Measurements from ENCODE around the gene OLFML2A. TPM values are rescaled to one million over a fixed set of nuclear protein-coding genes. Genes with fewer than 3 reads are reported as not detected.

OLFML2A gene
- total and polyA plus RNA-seq, 2 donors (not counting 1 experiment from before 2014, with no cell fraction given): 2.7 to 33.7 TPM

GRCh38 chr9:124779368-124780059 lies 2.6 kb downstream of the OLFML2A start:
- Histone ChIP-seq H3K4me3 (replicated peaks in 1 of 4; ENCODE audit: control extremely low read depth in 1 of 4, insufficient read depth in 1 of 4, low read depth in 3 of 4, low read length in 4 of 4) (no peak overlapping the region), H4K20me1 (ENCODE audit: control insufficient read depth, extremely low read depth, insufficient read depth, low read length) (no peaks in the 10 kb centered on the region), H3K9me3 (ENCODE audit: control insufficient read depth, insufficient read depth, low read depth, low read length) (no peaks in the 10 kb centered on the region), H3K36me3 (ENCODE audit: control insufficient read depth, insufficient read depth, low read length) (no peaks in the 10 kb centered on the region), H3K4me1 (ENCODE audit: control insufficient read depth, extremely low read depth, insufficient read depth, low read length) (peaks cover 19% of the 10 kb centered on the region), H3K79me2 (ENCODE audit: control insufficient read depth, insufficient read depth, low read length) (no peaks in the 10 kb centered on the region), H3K9ac (ENCODE audit: insufficient read depth, low read length) (no peak overlapping the region), H3K27me3 (ENCODE audit: control insufficient read depth, insufficient read depth, low read length) (no peaks in the 10 kb centered on the region), H3K4me2 (ENCODE audit: extremely low read depth, insufficient read depth, low read length) (peak overlapping the region; percentile 88), H3K27ac (ENCODE audit: insufficient read depth, low read length) (peak overlapping the region; percentile 41), H2AFZ (ENCODE audit: low read length) (peak overlapping the region; percentile 11)
- TF ChIP-seq EZH2 (IDR thresholded peaks at IDR 0.05; ENCODE audit: low read length, missing control alignments): no peak
- TF ChIP-seq CTCF (conservative IDR thresholded peaks at IDR 0.05 in 1 of 2, IDR thresholded peaks at IDR 0.05 in 1 of 2; ENCODE audit: low read depth in 1 of 2, low read length in 2 of 2): no peak
- DNase-seq (ENCODE audit: low read depth in 2 of 2): peak; percentile 96 to 97

- Histone ChIP-seq H3K36me3 (ENCODE audit: control insufficient read depth, insufficient read depth, low read length) (no peaks in the 10 kb centered on the region), H4K20me1 (ENCODE audit: control insufficient read depth, extremely low read depth, insufficient read depth, low read length) (no peaks in the 10 kb centered on the region), H3K27ac (ENCODE audit: insufficient read depth, low read length) (no peak overlapping the region), H2AFZ (ENCODE audit: low read length) (no peak overlapping the region), H3K79me2 (ENCODE audit: control insufficient read depth, insufficient read depth, low read length) (no peaks in the 10 kb centered on the region), H3K27me3 (ENCODE audit: control insufficient read depth, insufficient read depth, low read length) (no peaks in the 10 kb centered on the region), H3K4me3 (replicated peaks in 1 of 4; ENCODE audit: control extremely low read depth in 1 of 4, insufficient read depth in 1 of 4, low read depth in 3 of 4, low read length in 4 of 4) (no peak overlapping the region), H3K4me1 (ENCODE audit: control insufficient read depth, extremely low read depth, insufficient read depth, low read length) (peaks cover 19% of the 10 kb centered on the region), H3K4me2 (ENCODE audit: extremely low read depth, insufficient read depth, low read length) (peak overlapping the region; percentile 88), H3K9ac (ENCODE audit: insufficient read depth, low read length) (no peak overlapping the region), H3K9me3 (ENCODE audit: control insufficient read depth, insufficient read depth, low read depth, low read length) (no peaks in the 10 kb centered on the region)
- DNase-seq (ENCODE audit: low read depth in 2 of 2): no peak
- TF ChIP-seq EZH2 (IDR thresholded peaks at IDR 0.05; ENCODE audit: low read length, missing control alignments) (no peak), CTCF (conservative IDR thresholded peaks at IDR 0.05 in 1 of 2, IDR thresholded peaks at IDR 0.05 in 1 of 2; ENCODE audit: low read depth in 1 of 2, low read length in 2 of 2) (no peak)
These were observed 3.3 kb downstream of the OLFML2A start for GRCh38 chr9:124780060-124780756.

- Histone ChIP-seq H3K36me3 (ENCODE audit: control insufficient read depth, insufficient read depth, low read length) (no peaks in the 10 kb centered on the region), H4K20me1 (ENCODE audit: control insufficient read depth, extremely low read depth, insufficient read depth, low read length) (no peaks in the 10 kb centered on the region), H2AFZ (ENCODE audit: low read length) (no peak overlapping the region), H3K79me2 (ENCODE audit: control insufficient read depth, insufficient read depth, low read length) (no peaks in the 10 kb centered on the region), H3K27me3 (ENCODE audit: control insufficient read depth, insufficient read depth, low read length) (no peaks in the 10 kb centered on the region), H3K4me3 (replicated peaks in 1 of 4; ENCODE audit: control extremely low read depth in 1 of 4, insufficient read depth in 1 of 4, low read depth in 3 of 4, low read length in 4 of 4) (no peak overlapping the region), H3K4me2 (ENCODE audit: extremely low read depth, insufficient read depth, low read length) (no peak overlapping the region), H3K9ac (ENCODE audit: insufficient read depth, low read length) (no peak overlapping the region), H3K9me3 (ENCODE audit: control insufficient read depth, insufficient read depth, low read depth, low read length) (no peaks in the 10 kb centered on the region), H3K4me1 (ENCODE audit: control insufficient read depth, extremely low read depth, insufficient read depth, low read length) (peaks cover 19% of the 10 kb centered on the region), H3K27ac (ENCODE audit: insufficient read depth, low read length) (no peak overlapping the region)
- TF ChIP-seq EZH2 (IDR thresholded peaks at IDR 0.05; ENCODE audit: low read length, missing control alignments) (no peak), CTCF (conservative IDR thresholded peaks at IDR 0.05 in 1 of 2, IDR thresholded peaks at IDR 0.05 in 1 of 2; ENCODE audit: low read depth in 1 of 2, low read length in 2 of 2) (no peak)
- DNase-seq (ENCODE audit: low read depth in 2 of 2): no peak
These were observed 3.8 kb downstream of the OLFML2A start for GRCh38 chr9:124780757-124781151.

Data from fibroblast of lung (primary cell).